ENCODE results near the gene PLXNA2. TPM values are rescaled to one million over a fixed set of nuclear protein-coding genes. Genes with fewer than 3 reads are reported as not detected.

PLXNA2 gene
- total RNA-seq, 1 donor from 2014 or later = 12.0 TPM

DNA sequence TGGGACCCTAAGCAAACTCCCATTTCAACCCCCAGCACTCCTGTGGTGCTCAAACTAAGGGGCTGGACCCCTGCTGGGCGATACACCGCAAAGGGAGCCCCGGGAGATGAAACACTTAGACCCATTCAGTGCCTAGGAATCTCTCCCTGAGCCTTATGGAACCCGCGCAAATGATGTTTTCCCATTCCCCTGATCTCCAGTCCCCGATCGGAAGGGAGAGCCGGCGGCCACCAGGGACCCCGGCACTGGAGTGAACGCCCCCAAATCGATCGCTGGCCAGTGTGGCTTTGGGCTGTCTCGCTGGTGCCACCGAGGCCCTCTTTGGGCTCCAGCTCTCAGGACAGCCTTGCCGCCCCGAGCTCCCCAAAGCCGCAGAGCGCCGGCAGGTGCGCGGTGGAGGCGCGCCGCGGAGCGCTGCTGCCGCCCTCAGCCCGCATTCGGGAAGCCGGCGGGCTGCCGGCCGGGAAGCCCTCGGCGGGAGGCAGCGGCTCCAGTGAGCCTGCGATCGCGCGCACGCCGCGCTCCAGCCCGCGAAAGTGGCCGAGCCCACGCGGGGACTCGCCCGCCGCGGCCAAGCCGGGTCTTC is 1.1 kb downstream of the PLXNA2 start:
- DNase-seq (ENCODE audit: low spot score) = no peak

DNA sequence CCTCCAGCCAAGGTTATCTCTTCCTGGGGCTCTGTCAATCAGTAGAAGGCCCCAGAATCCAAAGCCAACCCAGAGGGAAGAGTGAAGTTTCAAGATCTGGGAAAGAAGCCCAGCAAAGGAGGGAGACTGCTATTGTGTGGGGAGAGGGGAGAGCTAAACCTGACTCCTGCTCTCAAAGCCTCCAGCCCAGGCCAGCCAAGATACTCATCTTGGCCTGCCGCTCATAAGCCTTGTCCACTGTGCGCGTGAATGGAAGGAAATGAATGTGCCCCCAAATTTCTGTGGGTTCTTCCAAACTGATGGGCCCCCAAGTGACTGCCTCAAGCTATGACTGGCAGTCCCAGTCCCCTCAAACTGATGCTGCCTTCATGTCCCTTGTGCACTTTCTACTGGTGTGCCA is 2.0 kb downstream of the PLXNA2 start:
- DNase-seq (ENCODE audit: low spot score) = no peak

DNA sequence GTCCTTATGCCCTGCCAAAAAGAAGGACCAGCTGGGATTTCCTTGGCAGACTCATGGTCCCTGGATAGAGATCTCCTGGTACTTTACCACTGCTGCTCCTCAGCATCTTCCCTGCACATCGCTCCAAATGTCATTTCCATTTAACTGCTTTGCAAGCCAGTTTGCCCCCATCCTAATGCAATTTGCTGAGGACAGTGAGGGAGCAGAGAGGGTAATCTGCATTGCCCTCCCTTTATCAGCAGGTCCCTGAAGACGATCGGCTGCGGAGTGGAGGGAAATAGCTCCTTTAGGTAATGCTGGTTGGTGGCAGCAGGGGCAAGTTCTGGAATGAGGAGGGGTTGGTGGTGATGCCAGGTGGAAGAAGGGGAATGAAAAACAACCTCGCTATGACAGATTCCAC is 2.7 kb downstream of the PLXNA2 start:
- DNase-seq (ENCODE audit: low spot score) = no peak

DNA sequence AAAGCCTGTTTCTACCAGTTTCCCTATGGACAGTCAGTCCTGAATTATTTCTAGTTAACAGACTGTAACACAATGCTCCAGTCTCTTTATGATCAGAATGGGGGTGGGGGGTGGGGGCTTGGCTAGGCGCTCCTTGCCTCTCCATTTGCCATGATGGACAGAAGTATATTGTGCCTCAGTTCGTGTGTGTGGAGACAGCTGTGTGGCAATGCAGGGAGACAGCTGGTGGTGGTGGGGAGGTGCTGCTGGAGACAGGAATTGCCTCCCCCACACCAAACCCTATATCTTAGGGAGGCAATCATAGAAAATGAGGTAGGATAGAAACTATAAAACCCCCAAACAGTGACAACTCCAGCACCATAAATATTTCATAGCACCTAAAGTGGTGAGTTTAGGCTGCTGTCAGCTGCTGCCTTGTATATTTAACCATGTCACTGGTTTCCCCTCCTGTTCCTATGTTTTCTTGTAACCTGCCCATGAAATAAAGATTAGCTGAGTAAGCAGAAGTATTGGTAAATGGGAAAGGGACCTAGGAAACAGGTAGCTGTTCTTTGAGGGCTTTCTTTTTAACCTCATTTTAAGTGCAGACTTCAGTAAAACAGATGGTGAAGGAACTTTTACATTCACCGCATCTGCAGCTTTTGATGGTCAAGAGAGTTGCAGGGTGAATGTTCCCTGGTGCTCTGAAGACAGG is 3.4 kb downstream of the PLXNA2 start:
- DNase-seq (ENCODE audit: low spot score) = no peak

DNA sequence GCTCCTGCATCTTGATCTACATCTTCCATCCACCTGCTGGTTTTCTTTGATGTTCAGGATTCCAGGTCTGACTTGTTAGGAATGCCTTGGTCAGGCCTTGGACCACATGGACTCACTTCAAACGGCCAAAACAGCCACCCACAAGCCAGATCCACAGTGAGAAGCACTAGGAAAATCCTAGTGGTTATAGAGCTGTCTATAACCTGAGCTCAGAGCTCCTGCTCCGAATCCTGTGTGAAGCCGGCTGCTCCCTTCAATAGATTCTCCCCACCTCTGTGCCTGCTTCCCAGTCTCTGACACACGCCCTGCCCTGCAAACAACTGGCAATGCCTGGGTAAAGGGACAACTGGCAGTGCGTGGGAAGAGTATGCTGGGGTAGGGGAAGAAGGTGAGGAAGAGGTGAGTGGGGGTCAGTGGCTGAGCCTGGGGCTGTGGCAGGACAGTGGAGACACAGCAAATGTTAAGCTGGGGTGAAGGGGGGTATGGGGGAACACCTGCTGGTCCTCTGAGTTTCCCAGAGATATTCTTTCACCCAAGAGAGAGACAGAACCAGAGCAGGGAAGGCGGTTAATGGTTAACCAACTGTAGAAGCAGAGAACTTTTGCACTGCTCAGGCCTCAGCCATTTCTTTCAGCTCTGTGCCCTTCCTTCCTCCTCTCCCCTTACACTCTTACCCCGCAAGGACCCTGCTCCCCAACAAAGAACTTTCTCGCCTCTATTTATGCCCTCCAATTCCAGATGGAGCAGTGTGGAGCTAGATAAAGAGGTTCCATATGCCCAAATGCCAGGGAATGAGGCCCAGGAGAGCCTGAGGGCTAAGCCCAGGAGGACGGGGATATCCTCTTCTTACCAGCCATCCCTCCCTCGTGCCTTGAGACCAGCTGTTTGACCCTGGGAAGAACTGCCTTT is 4.5 kb downstream of the PLXNA2 start:
- DNase-seq (ENCODE audit: low spot score) = no peak

DNA sequence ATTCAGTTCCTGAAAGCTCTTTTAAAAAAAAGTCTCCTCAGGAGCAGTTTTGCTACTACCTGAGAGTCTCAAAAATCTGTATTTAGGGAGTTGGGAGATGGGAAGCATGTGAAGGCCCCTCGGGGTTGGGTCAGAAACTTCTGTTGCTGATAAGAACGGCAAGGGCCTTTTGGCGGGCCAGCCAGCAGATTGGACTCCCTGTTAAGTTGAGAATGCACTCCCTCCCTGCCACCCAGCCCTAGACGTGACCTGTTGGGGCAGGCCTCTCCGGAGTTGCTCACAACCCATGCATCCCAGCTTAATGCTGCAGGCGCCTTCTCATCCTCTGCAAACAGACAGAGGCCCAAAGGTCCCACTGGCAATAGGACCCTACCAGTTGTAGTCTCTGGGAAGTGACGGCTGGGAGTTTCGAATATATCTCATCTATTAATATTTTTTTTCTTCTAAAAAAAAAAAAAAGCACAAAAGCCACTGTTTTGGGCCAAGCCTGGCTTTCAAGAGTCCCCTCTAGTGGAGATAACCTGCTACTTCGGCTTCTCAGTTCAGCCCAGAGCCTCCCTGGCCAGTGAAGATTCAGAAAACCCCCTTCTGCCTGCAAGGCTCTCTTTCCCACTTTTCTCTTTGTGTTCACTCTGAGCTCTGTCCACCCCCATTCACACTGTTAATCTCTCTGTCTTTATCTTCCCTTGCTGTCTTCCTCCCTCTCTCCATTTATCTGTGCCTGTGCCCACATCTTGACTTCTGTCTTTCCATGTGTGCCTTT is 5.3 kb downstream of the PLXNA2 start:
- DNase-seq (ENCODE audit: low spot score) = peak; percentile 72

DNA sequence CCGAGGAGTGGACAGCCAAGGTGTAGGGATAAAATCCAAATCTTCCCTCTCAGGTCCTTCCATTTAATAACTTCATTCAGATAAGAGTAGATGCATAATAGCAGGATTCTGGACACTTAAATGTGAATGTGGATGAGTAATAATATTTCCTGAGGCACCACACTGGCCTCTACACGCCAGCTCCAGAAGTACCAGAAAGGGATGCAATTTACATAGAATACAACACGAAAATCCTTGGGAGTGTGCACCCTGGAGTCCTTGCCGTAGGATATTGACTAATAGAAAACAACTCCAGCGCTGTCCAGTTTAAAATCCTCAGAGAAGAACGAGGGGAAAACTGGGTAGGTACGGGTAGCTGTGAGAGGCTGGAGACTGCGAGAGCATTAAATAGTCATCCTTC is 6.9 kb downstream of the PLXNA2 start:
- no peak for DNase-seq (ENCODE audit: low spot score)

DNA sequence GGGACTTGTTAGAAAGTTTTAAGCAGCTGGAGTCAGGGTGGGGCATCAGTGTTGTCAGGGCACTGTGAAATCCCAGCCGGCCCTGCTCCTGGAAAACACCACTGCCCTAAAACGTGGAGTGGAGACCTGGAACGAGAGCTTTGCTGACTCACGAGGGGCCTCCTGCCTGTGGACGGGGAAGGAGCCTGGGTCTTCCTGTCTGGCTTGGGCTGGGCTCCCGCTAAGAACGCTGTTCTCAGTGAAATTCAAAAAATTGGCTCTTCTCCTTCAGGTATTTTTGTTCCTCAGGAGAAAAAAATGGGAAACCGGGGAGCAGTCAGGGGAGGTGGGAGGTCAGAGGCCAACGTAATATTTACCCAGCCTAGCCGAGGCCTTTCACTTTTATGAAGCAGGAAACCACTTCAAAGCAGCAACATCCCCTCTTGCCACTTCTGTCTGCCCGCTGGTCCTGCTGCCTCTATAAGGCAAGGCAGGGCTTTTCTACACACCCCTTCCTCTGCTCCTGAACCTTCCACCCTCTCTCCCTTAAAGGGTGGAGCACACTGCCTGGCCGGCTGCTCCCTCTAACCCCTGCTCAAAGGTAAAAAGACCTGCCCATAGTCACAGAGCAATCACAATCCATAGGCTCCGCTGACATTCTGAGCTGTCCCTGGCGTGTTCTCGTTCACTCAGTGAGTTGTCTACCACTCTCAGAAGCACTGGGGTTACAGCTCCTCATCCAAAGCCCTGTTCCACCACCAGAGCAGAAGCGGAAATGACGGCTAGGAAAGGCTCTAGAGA is 8.0 kb downstream of the PLXNA2 start:
- peak; percentile 94 for DNase-seq (ENCODE audit: low spot score)

DNA sequence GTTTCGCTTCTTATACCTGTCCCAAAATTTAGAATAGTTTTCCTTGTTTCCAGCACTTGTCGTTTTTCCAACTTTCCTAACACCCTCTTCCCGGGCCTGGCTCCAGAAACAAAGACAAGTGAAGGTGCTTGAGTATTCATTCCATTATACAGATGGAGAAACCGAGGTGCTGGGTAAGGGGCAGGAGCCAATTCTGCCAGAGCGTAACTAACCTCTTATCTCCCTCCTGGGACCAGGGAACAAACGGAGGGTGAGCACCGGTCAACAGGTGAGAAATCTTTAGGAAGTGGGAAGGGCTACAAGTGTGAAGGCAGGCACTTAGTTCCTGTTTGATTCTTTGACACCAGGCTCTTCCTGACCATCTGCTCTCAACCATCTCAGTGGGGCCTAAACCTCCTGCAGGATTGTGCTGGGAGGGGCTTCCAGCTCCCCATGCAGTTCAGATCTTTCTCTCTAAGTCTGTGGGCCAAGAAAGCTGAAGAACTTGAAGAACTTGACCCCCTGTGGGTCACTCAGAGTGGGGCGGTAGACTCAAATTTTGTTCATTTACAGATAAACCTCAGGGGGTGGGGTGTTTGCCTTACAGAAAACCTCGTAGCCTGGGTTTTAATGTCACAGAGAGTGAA is 8.7 kb downstream of the PLXNA2 start:
- no peak for DNase-seq (ENCODE audit: low spot score)

DNA sequence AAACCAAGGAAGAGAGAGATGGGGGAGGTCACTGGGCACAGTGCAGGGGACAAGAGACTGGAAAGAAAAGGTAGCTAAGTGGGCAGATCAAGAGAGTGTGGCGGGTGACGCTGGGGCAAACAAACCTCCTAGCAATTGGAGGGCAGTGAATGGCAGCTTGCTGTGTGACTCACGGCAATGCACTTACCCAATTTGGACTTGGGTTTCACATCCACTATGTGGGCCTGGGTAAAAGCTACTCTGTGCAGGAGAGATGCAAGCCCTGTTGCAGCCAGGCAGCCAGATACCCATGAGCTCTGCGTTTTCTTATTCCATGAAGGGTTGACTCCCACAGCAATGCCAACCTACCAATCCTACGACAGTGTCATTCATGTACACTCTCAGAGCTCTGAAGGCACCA is 9.5 kb downstream of the PLXNA2 start:
- no peak for DNase-seq (ENCODE audit: low spot score)

DNA sequence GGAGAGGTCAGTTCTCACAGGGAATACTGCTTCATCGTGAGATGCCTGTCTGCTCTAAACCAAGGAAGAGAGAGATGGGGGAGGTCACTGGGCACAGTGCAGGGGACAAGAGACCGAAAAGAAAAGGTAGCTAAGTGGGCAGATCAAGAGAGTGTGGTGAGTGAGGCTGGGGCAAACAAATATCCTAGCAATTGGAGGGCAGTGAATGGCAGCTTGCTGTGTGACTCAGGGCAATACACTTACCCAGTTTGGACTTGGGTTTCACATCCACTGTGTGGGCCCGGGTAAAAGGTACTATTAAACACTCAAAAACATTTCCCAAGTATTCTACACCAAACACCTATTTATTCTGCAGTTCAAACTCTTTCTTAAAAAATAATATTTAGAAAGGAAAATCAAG is 10.2 kb downstream of the PLXNA2 start:
- no peak for DNase-seq (ENCODE audit: low spot score)

DNA sequence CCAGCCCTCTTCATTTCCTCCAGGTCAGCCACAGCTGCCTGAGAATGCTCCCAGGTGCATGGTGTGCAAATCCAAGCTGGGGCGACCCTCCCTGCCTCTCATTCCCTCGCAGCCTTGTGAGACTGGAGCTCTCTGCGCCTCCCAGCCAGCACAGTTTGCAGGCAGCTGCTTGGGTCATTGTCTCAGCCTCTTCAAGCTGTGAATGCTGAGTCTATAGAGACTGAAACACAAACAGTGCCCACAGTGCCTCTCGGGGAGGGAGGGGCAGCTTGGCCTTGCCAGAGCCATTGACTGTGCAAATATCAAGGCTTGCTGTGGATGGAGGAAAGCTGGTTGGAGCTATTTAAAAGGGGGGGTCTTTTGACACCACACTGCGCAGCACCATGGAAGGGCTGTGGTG is 10.6 kb downstream of the PLXNA2 start:
- no peak for DNase-seq (ENCODE audit: low spot score)

DNA sequence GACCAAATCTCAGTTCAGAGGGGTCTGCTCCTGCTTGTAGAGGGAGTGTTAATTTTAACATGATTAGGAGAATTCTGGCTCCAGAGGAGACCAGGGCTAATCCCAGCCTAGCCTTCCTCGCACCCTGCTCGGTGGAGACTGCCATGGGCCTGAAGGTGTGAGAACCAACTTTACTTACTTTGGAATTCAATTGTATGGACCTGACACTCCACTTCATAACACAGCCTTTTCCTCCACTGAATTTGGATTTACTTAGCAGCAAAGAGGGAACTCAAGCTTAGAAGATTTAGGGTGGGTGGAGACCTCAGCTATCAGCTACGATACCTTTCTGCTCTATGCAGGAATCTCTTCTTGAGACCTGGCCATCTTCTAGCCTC is 11.5 kb downstream of the PLXNA2 start:
- no peak for DNase-seq (ENCODE audit: low spot score)

DNA sequence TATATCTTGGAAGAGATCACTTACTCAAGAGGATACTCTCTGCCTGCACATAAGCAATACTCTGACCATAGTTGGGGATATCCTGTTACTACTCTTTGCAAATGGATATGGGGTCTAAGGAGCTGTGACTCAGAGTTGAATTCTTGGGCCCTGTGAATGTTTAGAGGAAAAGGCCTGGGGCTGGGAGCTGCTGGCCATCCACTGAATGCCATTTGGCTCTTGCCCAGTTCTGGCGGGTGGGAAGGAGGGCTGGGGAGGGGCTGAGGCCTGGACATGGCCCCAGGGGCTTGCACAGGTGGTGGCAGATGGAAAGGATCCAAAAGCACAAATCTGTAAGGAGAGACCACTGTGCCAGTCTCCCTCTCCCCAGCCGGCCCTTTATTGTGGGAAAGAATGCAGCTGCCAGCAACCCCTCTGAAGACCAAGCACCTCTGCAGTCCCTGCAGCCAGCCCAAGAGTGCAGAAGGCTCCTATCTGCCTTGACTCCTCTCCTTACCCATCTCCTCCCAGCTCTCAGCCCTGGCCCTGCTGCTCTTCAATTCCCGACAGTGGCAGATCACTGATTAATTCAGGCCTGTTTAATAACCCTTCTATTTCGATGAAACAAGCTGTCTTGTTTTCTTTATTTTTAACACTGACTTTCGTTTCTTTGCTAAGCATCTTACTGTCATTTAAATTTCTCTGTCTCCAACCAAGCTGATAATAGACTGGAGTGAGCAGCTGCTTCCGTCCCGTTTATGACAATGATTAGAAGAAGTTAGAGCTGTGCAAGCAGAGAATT is 12.1 kb downstream of the PLXNA2 start:
- DNase-seq (ENCODE audit: low spot score) = no peak

DNA sequence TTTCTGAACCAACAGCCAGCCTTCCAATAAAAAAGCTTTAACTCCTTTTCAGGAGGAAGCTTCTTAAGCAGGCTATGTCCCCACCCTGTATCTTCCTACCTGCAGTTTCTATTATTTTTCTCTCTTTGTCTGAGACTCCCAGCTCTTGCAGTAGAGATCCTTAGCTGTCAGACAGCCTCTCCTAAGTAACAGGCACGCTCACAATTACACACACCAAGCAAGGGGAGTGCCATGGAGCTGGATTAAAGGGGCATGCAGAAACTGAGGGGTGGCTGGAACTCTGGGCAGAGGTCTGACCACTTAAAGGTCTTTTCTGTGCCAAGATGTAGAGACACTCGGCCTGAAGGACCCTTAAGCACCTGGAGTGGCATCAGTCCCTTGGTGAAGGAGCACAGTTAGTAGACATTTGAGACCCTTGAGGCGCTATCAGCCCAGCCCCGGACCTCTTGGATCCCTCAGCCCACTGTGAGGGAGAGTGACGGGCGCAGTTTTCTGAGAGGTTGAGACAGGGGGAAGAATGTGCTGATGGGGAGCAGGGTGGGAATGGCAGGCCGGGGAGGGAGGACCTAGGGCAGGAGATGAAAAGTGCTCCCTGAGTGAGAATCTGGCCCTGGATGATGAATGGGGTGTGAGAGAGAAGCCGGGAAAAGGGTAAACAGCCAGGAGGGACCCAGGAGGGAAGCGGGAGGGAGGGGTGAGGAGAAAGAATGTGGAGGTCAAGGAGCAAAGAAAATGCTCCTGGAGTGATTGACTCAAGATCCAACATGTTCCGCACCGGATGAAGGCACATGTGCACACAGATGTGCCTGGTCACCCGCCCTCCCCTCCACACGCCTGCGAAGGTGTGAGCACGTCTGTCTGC is 13.3 kb downstream of the PLXNA2 start:
- no peak for DNase-seq (ENCODE audit: low spot score)

DNA sequence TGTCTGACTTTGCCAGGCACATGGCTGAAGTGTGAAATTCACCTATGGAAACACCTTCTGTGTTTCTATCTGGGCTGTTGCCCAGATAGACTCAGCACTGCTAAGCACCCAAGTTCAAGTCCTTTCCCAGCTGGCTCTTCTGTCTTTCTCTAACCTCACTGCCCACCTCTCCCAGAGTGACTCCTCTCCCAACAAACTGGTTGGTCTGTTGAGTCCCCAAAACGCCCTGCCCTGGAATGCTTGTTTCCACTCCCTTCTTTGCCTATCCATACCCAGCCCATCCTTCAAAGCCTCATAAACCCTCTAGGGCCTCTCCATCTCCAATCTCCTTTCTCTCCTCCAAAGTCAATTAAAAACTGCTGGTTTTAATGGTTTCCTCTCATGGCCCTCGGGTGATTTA is 15.6 kb downstream of the PLXNA2 start:
- DNase-seq (ENCODE audit: low spot score) = no peak

DNA sequence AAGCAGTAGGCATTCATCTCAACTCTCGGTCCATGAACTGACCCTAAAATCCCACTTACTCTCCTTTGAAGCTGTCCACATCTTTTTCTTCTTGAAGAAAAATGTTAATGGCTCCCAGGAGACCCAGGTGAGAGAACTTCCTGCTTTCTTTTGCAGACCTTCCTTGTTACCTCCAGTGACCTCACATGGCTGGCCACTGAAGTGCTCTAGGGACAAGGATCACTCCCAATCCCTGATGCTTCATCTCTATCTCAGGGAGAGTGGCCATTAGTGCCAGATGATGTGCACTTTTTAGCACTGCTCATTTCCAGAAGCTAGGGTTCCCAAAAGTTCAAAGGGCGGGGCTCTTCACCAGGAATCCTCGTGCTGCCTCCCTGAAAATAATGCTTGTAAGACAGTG is 16.2 kb downstream of the PLXNA2 start:
- DNase-seq (ENCODE audit: low spot score) = no peak

DNA sequence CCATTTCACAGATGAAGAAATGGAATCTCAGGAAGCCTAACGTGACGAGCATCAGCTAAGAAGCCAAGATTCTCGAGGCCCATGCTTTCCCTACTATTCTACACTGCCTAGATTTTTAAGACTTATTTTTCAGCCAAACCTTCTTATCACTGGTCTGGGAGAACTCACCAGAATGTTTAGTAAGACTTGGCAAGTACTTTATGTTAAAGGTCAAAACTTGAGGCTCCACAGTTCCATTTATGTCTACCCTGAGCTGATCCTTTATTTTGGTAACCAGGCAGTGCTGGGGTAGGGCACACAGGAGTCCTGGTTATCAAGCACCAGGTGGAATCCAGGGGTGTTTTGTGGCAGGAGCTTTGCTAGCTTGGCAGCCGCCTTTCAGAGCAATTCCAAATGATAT is 16.8 kb downstream of the PLXNA2 start:
- DNase-seq (ENCODE audit: low spot score) = peak; percentile 70
